COR-L47 (cell line): Measurements from ENCODE around the gene CLASP2.
"Not testable (repeated sequence)": the region's sequence is repeated elsewhere in the genome, so short reads cannot be mapped to it uniquely, and the experiment has no call there.

ENCODE experiments used
- DNase-seq: peaks from one replicate; lab custom pipeline; 2025; lab: John Stamatoyannopoulos, UW

Gene CLASP2

DNA sequence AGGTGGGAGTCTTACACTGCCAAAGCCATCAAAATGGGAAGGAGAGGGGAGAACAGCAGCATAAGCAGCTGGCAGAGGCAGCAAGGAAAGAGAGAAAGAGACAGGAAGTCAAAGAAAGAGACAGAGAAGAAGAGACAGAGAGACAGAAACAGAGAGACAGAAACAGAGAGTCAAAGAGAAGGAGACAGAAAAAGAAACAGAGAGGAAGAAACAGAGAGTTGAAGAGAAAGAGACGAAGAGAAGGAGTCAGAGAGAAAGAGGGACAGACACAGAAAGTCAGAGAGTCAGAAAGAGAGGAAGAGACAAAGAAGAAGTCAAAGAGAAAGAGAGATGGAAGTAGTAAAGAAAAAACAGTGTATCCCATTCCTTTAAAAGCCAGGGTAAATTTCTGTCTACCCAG, 266.1 kb downstream of the CLASP2 start:
- DNase-seq = not testable (repeated sequence)

GRCh38 chr3:33447958-33448357, 270.1 kb downstream of the CLASP2 start:
- DNase-seq = no peak

GRCh38 chr3:33447256-33447625, 270.8 kb downstream of the CLASP2 start:
- not testable (repeated sequence) for DNase-seq
